GM18861 (cell line): ENCODE measurements around the gene AXIN2.

Experiments used
- ATAC-seq: cut with Tn5 transposase; IDR thresholded peaks from one replicate; pipeline ENCODE4 v1.9.1; 2021; ENCODE audit not compliant: unreplicated experiment

The AXIN2 gene

GRCh38 chr17:65561452-65562205, at the start of gene AXIN2:
Gene AXIN2 (minus strand): TSS chr17:65561648. CDS start chr17:65558620, 3,028 bp downstream.
- ATAC-seq: peak; percentile 76

- no peak for ATAC-seq
These were observed 48.3 kb upstream of the AXIN2 start for GRCh38 chr17:65609749-65610148.

- no peak for ATAC-seq
These were observed 47.8 kb upstream of the AXIN2 start for GRCh38 chr17:65609286-65609685.

GRCh38 chr17:65604070-65604469, 42.6 kb upstream of the AXIN2 start:
- no peak for ATAC-seq

- no peak for ATAC-seq
These were observed 40.4 kb upstream of the AXIN2 start for GRCh38 chr17:65601881-65602280.

GRCh38 chr17:65601145-65601544, 39.7 kb upstream of the AXIN2 start:
- ATAC-seq: no peak

GRCh38 chr17:65600518-65600917, 39.1 kb upstream of the AXIN2 start:
- no peak for ATAC-seq

- ATAC-seq: no peak
These were observed 38.2 kb upstream of the AXIN2 start for GRCh38 chr17:65599650-65600049.

- no peak for ATAC-seq
These were observed 37.3 kb upstream of the AXIN2 start for GRCh38 chr17:65598746-65599145.

GRCh38 chr17:65595071-65595656, 33.7 kb upstream of the AXIN2 start:
- ATAC-seq: no peak

GRCh38 chr17:65593855-65594845, 32.7 kb upstream of the AXIN2 start:
- ATAC-seq: no peak

GRCh38 chr17:65593092-65593854, 31.8 kb upstream of the AXIN2 start:
- no peak for ATAC-seq

- ATAC-seq: no peak
These were observed 30.9 kb upstream of the AXIN2 start for GRCh38 chr17:65592125-65592965.

- no peak for ATAC-seq
These were observed 27.9 kb upstream of the AXIN2 start for GRCh38 chr17:65589321-65589720.

- no peak for ATAC-seq
These were observed 26.8 kb upstream of the AXIN2 start for GRCh38 chr17:65588181-65588808.

- ATAC-seq: no peak
These were observed 26.2 kb upstream of the AXIN2 start for GRCh38 chr17:65587534-65588180.

GRCh38 chr17:65586899-65587298, 25.5 kb upstream of the AXIN2 start:
- ATAC-seq: no peak

- ATAC-seq: no peak
These were observed 23.4 kb upstream of the AXIN2 start for GRCh38 chr17:65584604-65585521.
